ENCODE measurements around the gene COTL1.

COTL1 gene

DNA sequence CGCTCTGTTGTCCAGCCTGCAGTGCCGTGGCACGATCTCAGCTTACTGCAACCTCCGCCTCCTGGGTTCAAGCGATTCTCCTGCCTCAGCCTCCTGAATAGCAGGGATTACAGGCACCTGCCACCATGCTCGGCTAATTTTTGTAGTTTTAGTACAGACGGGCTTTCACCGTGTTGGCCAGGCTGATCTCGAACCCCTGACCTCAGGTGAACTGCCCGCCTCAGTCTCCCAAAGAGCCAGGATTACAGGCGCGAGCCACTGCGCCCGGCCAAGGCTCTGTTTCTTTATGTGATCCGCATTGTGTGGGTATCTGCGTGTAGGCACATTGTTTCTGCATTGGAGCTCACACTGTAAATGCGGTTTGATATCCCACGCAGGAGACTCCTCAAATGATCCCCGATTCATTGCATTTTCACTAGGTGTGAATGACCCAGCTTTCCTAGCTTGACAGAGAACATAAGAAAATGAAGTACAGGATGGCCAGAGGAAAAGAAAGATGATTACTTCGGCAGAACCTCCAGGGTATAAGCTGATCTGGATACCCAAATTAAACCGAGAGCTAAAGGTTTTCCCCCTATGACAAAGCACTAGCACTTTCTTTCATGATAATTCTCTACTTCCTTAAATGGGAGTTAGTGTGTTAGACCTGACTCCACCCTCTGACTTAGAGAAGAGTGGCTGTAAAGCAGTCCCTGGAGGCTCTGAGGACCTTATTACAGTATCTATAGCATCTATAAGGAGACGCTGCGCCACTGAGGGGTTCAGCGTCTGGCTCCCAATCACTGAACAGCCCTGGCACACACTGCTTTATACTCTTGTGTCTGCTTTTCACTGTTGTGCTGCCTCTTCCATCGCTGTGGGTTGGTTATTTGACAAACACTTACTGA is 17.3 kb downstream of the COTL1 start:
- H3K4ac ChIP-seq (ENCODE audit: low read depth in 1 of 2, low read length in 2 of 2): peak overlapping the region in 1 of 2 experiments; percentile 75
- no peak overlapping the region for H3K23ac ChIP-seq (ENCODE audit: low read length in 2 of 2)
- peaks cover 63% of the 10 kb centered on the region for H3K4me1 ChIP-seq (ENCODE audit: control insufficient read depth, insufficient read depth, low read depth, low read length)
- H3K36me3 ChIP-seq (ENCODE audit: control insufficient read depth in 1 of 2, insufficient read depth in 2 of 2, low read depth in 1 of 2, low read length in 2 of 2): peaks cover 20 to 21% of the 10 kb centered on the region in 2 experiments
- peak overlapping the region; percentile 41 for H2AK5ac ChIP-seq (ENCODE audit: low read length, severe bottlenecking)
- H4K8ac ChIP-seq (ENCODE audit: low read length): peak overlapping the region; percentile 45
- H3K27ac ChIP-seq (ENCODE audit: low read length, poor library complexity, severe bottlenecking): peak overlapping the region; percentile 58
- H4K91ac ChIP-seq (ENCODE audit: low read length): peak overlapping the region; percentile 43
- DNase-seq: peak; percentile 57
- H2AFZ ChIP-seq (ENCODE audit: low read depth, low read length): no peak overlapping the region
- WGBS: 83% methylated on average over 22 of the region's 25 CpGs
- peak overlapping the region in 1 of 2 experiments; percentile 59 for H3K4me3 ChIP-seq (ENCODE audit: insufficient read depth in 1 of 2, low read depth in 1 of 2, low read length in 2 of 2)
- peak overlapping the region; percentile 37 for H2BK120ac ChIP-seq (ENCODE audit: low read depth, low read length)
- peak overlapping the region; percentile 85 for H3K9ac ChIP-seq (ENCODE audit: low read length)
- H3K18ac ChIP-seq (ENCODE audit: low read depth in 1 of 2, low read length in 2 of 2): peak overlapping the region in 1 of 2 experiments; percentile 84
- H3K79me1 ChIP-seq (replicated peaks; ENCODE audit: low read length, poor library complexity, severe bottlenecking): peaks cover 12% of the 10 kb centered on the region
- H3K14ac ChIP-seq (ENCODE audit: low read length in 2 of 2): no peak overlapping the region
- peak overlapping the region; percentile 22 to 89 for H2BK12ac ChIP-seq (ENCODE audit: low read length in 2 of 2)
- no peaks in the 10 kb centered on the region for H3K9me3 ChIP-seq (ENCODE audit: control insufficient read depth, low read length)
- H3K4me2 ChIP-seq (ENCODE audit: low read length, poor library complexity, severe bottlenecking): no peak overlapping the region
- H3K27me3 ChIP-seq (ENCODE audit: control insufficient read depth in 1 of 2, insufficient read depth in 1 of 2, low read length in 2 of 2): no peaks in the 10 kb centered on the region
- H2BK5ac ChIP-seq (ENCODE audit: low read depth, low read length, poor library complexity, severe bottlenecking): no peak overlapping the region
- no peak overlapping the region for H2BK15ac ChIP-seq (ENCODE audit: low read depth, poor library complexity, severe bottlenecking)

GRCh38 chr16:84599521-84600202 is 18.2 kb downstream of the COTL1 start:
- Histone ChIP-seq H3K79me1 (replicated peaks; ENCODE audit: low read length, poor library complexity, severe bottlenecking) (peaks cover 13% of the 10 kb centered on the region), H3K4me2 (ENCODE audit: low read length, poor library complexity, severe bottlenecking) (peak overlapping the region; percentile 58), H2AK5ac (ENCODE audit: low read length, severe bottlenecking) (peak overlapping the region; percentile 69), H2BK12ac (ENCODE audit: low read length in 2 of 2) (peak overlapping the region in 1 of 2 experiments; percentile 7), H2BK5ac (ENCODE audit: low read depth, low read length, poor library complexity, severe bottlenecking) (no peak overlapping the region), H2AFZ (ENCODE audit: low read depth, low read length) (no peak overlapping the region), H3K27me3 (ENCODE audit: control insufficient read depth in 1 of 2, insufficient read depth in 1 of 2, low read length in 2 of 2) (no peaks in the 10 kb centered on the region), H4K91ac (ENCODE audit: low read length) (peak overlapping the region; percentile 48), H3K4me3 (ENCODE audit: insufficient read depth in 1 of 2, low read depth in 1 of 2, low read length in 2 of 2) (peak overlapping the region in 1 of 2 experiments; percentile 59), H3K36me3 (ENCODE audit: control insufficient read depth in 1 of 2, insufficient read depth in 2 of 2, low read depth in 1 of 2, low read length in 2 of 2) (peaks cover 21 to 23% of the 10 kb centered on the region in 2 experiments), H3K9me3 (ENCODE audit: control insufficient read depth, low read length) (no peaks in the 10 kb centered on the region), H3K4ac (ENCODE audit: low read depth in 1 of 2, low read length in 2 of 2) (peak overlapping the region in 1 of 2 experiments; percentile 5), H2BK120ac (ENCODE audit: low read depth, low read length) (no peak overlapping the region), H4K8ac (ENCODE audit: low read length) (peak overlapping the region; percentile 16), H3K18ac (ENCODE audit: low read depth in 1 of 2, low read length in 2 of 2) (peak overlapping the region; percentile 52 to 60), H3K9ac (ENCODE audit: low read length) (peak overlapping the region; percentile 85), H2BK15ac (ENCODE audit: low read depth, poor library complexity, severe bottlenecking) (no peak overlapping the region), H3K23ac (ENCODE audit: low read length in 2 of 2) (no peak overlapping the region), H3K4me1 (ENCODE audit: control insufficient read depth, insufficient read depth, low read depth, low read length) (peaks cover 59% of the 10 kb centered on the region), H3K27ac (ENCODE audit: low read length, poor library complexity, severe bottlenecking) (peak overlapping the region; percentile 90), H3K14ac (ENCODE audit: low read length in 2 of 2) (no peak overlapping the region)
- 11% methylated on average over 7 of the region's 12 CpGs for WGBS
- DNase-seq: peak; percentile 92

- peak overlapping the region; percentile 61 for H2BK120ac ChIP-seq (ENCODE audit: low read depth, low read length)
- peak overlapping the region; percentile 17 for H3K9ac ChIP-seq (ENCODE audit: low read length)
- peak overlapping the region in 1 of 2 experiments; percentile 26 for H3K4ac ChIP-seq (ENCODE audit: low read depth in 1 of 2, low read length in 2 of 2)
- H3K18ac ChIP-seq (ENCODE audit: low read depth in 1 of 2, low read length in 2 of 2): no peak overlapping the region
- H4K8ac ChIP-seq (ENCODE audit: low read length): no peak overlapping the region
- H3K9me3 ChIP-seq (ENCODE audit: control insufficient read depth, low read length): no peaks in the 10 kb centered on the region
- no peak overlapping the region for H3K4me2 ChIP-seq (ENCODE audit: low read length, poor library complexity, severe bottlenecking)
- peak overlapping the region; percentile 1 for H3K27ac ChIP-seq (ENCODE audit: low read length, poor library complexity, severe bottlenecking)
- peaks cover 28 to 31% of the 10 kb centered on the region in 2 experiments for H3K36me3 ChIP-seq (ENCODE audit: control insufficient read depth in 1 of 2, insufficient read depth in 2 of 2, low read depth in 1 of 2, low read length in 2 of 2)
- peak overlapping the region; percentile 8 for H2AK5ac ChIP-seq (ENCODE audit: low read length, severe bottlenecking)
- H3K79me1 ChIP-seq (replicated peaks; ENCODE audit: low read length, poor library complexity, severe bottlenecking): peaks cover 19% of the 10 kb centered on the region
- H3K27me3 ChIP-seq (ENCODE audit: control insufficient read depth in 1 of 2, insufficient read depth in 1 of 2, low read length in 2 of 2): no peaks in the 10 kb centered on the region
- no peak overlapping the region for H3K23ac ChIP-seq (ENCODE audit: low read length in 2 of 2)
- no peak for DNase-seq
- WGBS: 54% methylated on average over 4 of the region's 6 CpGs
- H2AFZ ChIP-seq (ENCODE audit: low read depth, low read length): no peak overlapping the region
- no peak overlapping the region for H3K4me3 ChIP-seq (ENCODE audit: insufficient read depth in 1 of 2, low read depth in 1 of 2, low read length in 2 of 2)
- no peak overlapping the region for H2BK12ac ChIP-seq (ENCODE audit: low read length in 2 of 2)
- no peak overlapping the region for H2BK5ac ChIP-seq (ENCODE audit: low read depth, low read length, poor library complexity, severe bottlenecking)
- peak overlapping the region; percentile 18 for H4K91ac ChIP-seq (ENCODE audit: low read length)
- H3K14ac ChIP-seq (ENCODE audit: low read length in 2 of 2): no peak overlapping the region
- no peak overlapping the region for H2BK15ac ChIP-seq (ENCODE audit: low read depth, poor library complexity, severe bottlenecking)
- peaks cover 48% of the 10 kb centered on the region for H3K4me1 ChIP-seq (ENCODE audit: control insufficient read depth, insufficient read depth, low read depth, low read length)
Observed at GRCh38 chr16:84598360-84598759, 19.5 kb downstream of the COTL1 start.

DNA sequence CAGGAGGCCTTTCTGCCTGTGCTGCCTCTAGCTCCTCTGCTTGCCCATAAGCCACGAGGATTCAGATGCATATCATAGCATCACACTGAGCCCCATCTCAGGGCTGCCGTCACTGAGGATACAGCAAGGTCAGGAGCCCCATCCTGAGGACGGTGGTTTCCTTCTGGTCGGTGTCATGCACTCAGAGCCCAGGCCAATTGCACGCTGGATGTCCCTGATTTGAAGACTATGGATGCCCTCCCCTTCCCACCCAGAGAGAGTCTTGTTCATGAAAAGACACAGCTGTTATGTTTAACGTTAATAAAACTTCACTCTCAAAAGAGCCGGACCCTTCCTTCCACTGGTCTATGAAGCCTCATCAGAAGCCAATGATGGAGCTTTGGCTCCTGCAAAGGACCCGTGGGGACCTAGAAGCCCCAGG is 19.9 kb downstream of the COTL1 start:
- Histone ChIP-seq H4K8ac (ENCODE audit: low read length) (peak overlapping the region; percentile 66), H2BK12ac (ENCODE audit: low read length in 2 of 2) (peak overlapping the region; percentile 6 to 25)
- DNase-seq: no peak

More for the DNA sequence above, 19.9 kb downstream of the COTL1 start:
- Histone ChIP-seq H2BK5ac (ENCODE audit: low read depth, low read length, poor library complexity, severe bottlenecking) (no peak overlapping the region), H3K4me1 (ENCODE audit: control insufficient read depth, insufficient read depth, low read depth, low read length) (peaks cover 45% of the 10 kb centered on the region), H2AFZ (ENCODE audit: low read depth, low read length) (no peak overlapping the region), H3K14ac (ENCODE audit: low read length in 2 of 2) (peak overlapping the region in 1 of 2 experiments; percentile 2), H3K4me2 (ENCODE audit: low read length, poor library complexity, severe bottlenecking) (no peak overlapping the region), H2BK120ac (ENCODE audit: low read depth, low read length) (no peak overlapping the region), H3K36me3 (ENCODE audit: control insufficient read depth in 1 of 2, insufficient read depth in 2 of 2, low read depth in 1 of 2, low read length in 2 of 2) (peaks cover 31 to 34% of the 10 kb centered on the region in 2 experiments), H3K9me3 (ENCODE audit: control insufficient read depth, low read length) (no peaks in the 10 kb centered on the region), H2BK15ac (ENCODE audit: low read depth, poor library complexity, severe bottlenecking) (no peak overlapping the region), H3K4ac (ENCODE audit: low read depth in 1 of 2, low read length in 2 of 2) (no peak overlapping the region), H3K4me3 (ENCODE audit: insufficient read depth in 1 of 2, low read depth in 1 of 2, low read length in 2 of 2) (no peak overlapping the region), H3K79me1 (replicated peaks; ENCODE audit: low read length, poor library complexity, severe bottlenecking) (peaks cover 21% of the 10 kb centered on the region), H3K18ac (ENCODE audit: low read depth in 1 of 2, low read length in 2 of 2) (peak overlapping the region in 1 of 2 experiments; percentile 49), H2AK5ac (ENCODE audit: low read length, severe bottlenecking) (peak overlapping the region; percentile 8), H4K91ac (ENCODE audit: low read length) (peak overlapping the region; percentile 81), H3K27me3 (ENCODE audit: control insufficient read depth in 1 of 2, insufficient read depth in 1 of 2, low read length in 2 of 2) (no peaks in the 10 kb centered on the region), H3K23ac (ENCODE audit: low read length in 2 of 2) (no peak overlapping the region), H3K9ac (ENCODE audit: low read length) (peak overlapping the region; percentile 17), H3K27ac (ENCODE audit: low read length, poor library complexity, severe bottlenecking) (peak overlapping the region; percentile 1)
- WGBS: 65% methylated on average over 8 of the region's 8 CpGs

All from mesenchymal stem cell (in vitro differentiated cells and primary cell).